Measurements from ENCODE around the gene LILRA6.
"Not testable (repeated sequence)": the region's sequence is repeated elsewhere in the genome, so short reads cannot be mapped to it uniquely, and the experiment has no call there.

GRCh38 chr19:54223937-54224281 is 18.7 kb downstream of the LILRA6 start:
- TF ChIP-seq CTCF (conservative IDR thresholded peaks at IDR 0.05; ENCODE audit: low read length); EZH2phosphoT487 (IDR thresholded peaks at IDR 0.05; ENCODE audit: borderline replicate concordance): not testable (repeated sequence)
